ENCODE measurements around the gene DLG1. TPM values are rescaled to one million over a fixed set of nuclear protein-coding genes. Genes with fewer than 3 reads are reported as not detected.

DLG1 gene
- total RNA-seq, 1 experiment from 2014 or later = 89.8 TPM

DNA sequence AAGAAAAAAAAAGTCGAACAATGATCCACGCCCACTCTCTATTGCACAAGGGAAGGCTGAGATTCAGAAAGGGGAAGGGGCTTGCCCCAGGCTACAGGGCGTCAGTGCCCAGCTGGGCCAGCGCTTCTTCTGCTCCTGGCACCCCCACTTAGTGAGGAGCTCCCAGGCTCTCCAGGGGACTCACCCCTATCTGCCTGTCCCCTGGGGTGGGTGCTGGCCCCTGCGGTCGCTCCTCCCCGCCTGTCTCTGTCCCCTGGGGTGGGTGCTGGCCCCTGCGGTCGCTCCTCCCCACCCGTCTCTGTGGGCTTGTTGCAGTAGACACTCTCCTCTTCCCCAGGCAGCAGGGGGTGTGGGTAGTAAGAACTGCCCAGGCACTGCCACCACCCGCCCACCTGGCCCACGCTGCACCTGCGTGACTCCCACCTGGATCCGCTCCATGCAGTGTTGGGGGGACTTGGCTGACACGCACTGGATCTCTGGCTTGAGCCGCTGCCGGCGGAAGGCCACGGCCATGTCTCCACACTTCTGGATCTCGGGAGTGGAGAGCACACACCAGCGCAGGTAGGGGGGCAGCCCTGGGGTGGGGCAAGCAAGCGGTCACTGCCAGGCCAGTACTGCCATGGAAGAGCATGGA is 283.4 kb downstream of the DLG1 start:
- ATAC-seq = no peak
- POLR2A ChIA-PET = no interaction called here
- no TSS peak for BruUV-seq (replicated peaks)

More for the DNA sequence above, 283.4 kb downstream of the DLG1 start:
- no peaks in the 10 kb centered on the region for H3K27me3 ChIP-seq (ENCODE audit: insufficient read depth, low read length)
- no peaks in the 10 kb centered on the region for H3K79me2 ChIP-seq (ENCODE audit: insufficient read depth, low read length)
- no peak overlapping the region for H3K4me2 ChIP-seq (ENCODE audit: low read length)
- no peaks in the 10 kb centered on the region for H3K36me3 ChIP-seq (ENCODE audit: control insufficient read depth in 1 of 2, insufficient read depth in 2 of 2, low read length in 2 of 2)
- no peaks in the 10 kb centered on the region for H4K20me1 ChIP-seq (ENCODE audit: insufficient read depth)
- no peak overlapping the region for H3K27ac ChIP-seq (ENCODE audit: low read depth, low read length)
- DNase-seq (ENCODE audit: low read depth, low spot score) = no peak
- H2AFZ ChIP-seq (ENCODE audit: low read depth, low read length, poor library complexity, severe bottlenecking) = no peak overlapping the region
- CTCF ChIA-PET = no interaction called here
- no peak overlapping the region for H3K4me3 ChIP-seq (replicated peaks in 1 of 2; ENCODE audit: low read depth in 1 of 2, low read length in 2 of 2)
- intact Hi-C loops (cut with micrococcal nuclease) = no loop called here
- RAD21 ChIA-PET (ENCODE audit: low non-redundant PET in 1 of 2, low total read pairs in 2 of 2, uncharacterized antibody in 2 of 2, unreplicated experiment in 2 of 2) = no interaction called here
- H3K9ac ChIP-seq (ENCODE audit: low read length) = no peak overlapping the region
- H3K9me2 ChIP-seq (ENCODE audit: insufficient read depth) = no peaks in the 10 kb centered on the region
- H3K9me3 ChIP-seq (ENCODE audit: control insufficient read depth in 1 of 2, insufficient read depth in 1 of 2, low read depth in 1 of 2, low read length in 2 of 2) = no peaks in the 10 kb centered on the region
- peaks cover 0 to 8% of the 10 kb centered on the region in 2 experiments; a peak in 1 of 4 replicates for H3K4me1 ChIP-seq (ENCODE audit: control insufficient read depth in 1 of 2, insufficient read depth in 2 of 2, low read length in 2 of 2)
- TF ChIP-seq EGR1 (IDR thresholded peaks at IDR 0.05; ENCODE audit: low read depth) (no peak), TCF7L2 (IDR thresholded peaks at IDR 0.05; ENCODE audit: borderline replicate concordance, extremely low read depth, insufficient read depth, insufficient read length) (no peak), JUND (IDR thresholded peaks at IDR 0.05) (no peak), SIN3A (IDR thresholded peaks at IDR 0.05; ENCODE audit: low read depth) (no peak), ZFX (IDR thresholded peaks at IDR 0.05) (no peak), RAD21 (IDR thresholded peaks at IDR 0.05; ENCODE audit: low read depth) (no peak), ATF3 (IDR thresholded peaks at IDR 0.05) (no peak)
- TF ChIP-seq, protein P1, sequence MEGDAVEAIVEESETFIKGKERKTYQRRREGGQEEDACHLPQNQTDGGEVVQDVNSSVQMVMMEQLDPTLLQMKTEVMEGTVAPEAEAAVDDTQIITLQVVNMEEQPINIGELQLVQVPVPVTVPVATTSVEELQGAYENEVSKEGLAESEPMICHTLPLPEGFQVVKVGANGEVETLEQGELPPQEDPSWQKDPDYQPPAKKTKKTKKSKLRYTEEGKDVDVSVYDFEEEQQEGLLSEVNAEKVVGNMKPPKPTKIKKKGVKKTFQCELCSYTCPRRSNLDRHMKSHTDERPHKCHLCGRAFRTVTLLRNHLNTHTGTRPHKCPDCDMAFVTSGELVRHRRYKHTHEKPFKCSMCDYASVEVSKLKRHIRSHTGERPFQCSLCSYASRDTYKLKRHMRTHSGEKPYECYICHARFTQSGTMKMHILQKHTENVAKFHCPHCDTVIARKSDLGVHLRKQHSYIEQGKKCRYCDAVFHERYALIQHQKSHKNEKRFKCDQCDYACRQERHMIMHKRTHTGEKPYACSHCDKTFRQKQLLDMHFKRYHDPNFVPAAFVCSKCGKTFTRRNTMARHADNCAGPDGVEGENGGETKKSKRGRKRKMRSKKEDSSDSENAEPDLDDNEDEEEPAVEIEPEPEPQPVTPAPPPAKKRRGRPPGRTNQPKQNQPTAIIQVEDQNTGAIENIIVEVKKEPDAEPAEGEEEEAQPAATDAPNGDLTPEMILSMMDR (IDR thresholded peaks at IDR 0.05 in 2 of 3, conservative IDR thresholded peaks at IDR 0.05 in 1 of 3; ENCODE audit: borderline replicate concordance in 1 of 3, insufficient read depth in 1 of 3, low read depth in 2 of 3, low read length in 2 of 3) = no peak

All from HCT116 (cell line).